Trophoblast cell (in vitro differentiated cells and primary cell): ENCODE measurements around the gene EDC3.

Source experiments
- DNase-seq, 2 donors: peaks; one replicate each; pipeline ENCODE4 v3.0.0-alpha.2; 2016
- H2AFZ ChIP-seq: 2 replicates; pipeline ENCODE4 v1.6.1; 2013; ENCODE audit warnings: low read length, moderate library complexity, mild to moderate bottlenecking; ENCODE audit not compliant: insufficient read depth, poor library complexity
- H2AK5ac ChIP-seq: 2 replicates; pipeline ENCODE4 v1.6.1; 2013; ENCODE audit warnings: mild to moderate bottlenecking, low read length
- H2BK120ac ChIP-seq: 2 replicates; pipeline ENCODE4 v1.6.1; 2013; ENCODE audit warnings: low read length, mild to moderate bottlenecking, moderate library complexity; ENCODE audit not compliant: insufficient read depth, poor library complexity
- H2BK12ac ChIP-seq: 2 replicates; pipeline ENCODE4 v1.6.1; 2013; ENCODE audit warnings: mild to moderate bottlenecking, low read length, moderate library complexity
- H2BK5ac ChIP-seq: 2 replicates; pipeline ENCODE4 v1.6.1; 2013; ENCODE audit warnings: low read length, low read depth, moderate library complexity, mild to moderate bottlenecking; ENCODE audit not compliant: poor library complexity
- H3K14ac ChIP-seq: 2 replicates; pipeline ENCODE4 v1.6.1; 2013; ENCODE audit warnings: mild to moderate bottlenecking, low read length
- H3K18ac ChIP-seq: 2 replicates; pipeline ENCODE4 v1.6.1; 2013; ENCODE audit warnings: mild to moderate bottlenecking, low read length
- H3K23ac ChIP-seq: 2 replicates; pipeline ENCODE4 v1.6.1; 2013; ENCODE audit warnings: low read length
- H3K27ac ChIP-seq: 2 replicates; pipeline ENCODE4 v1.5.1; 2013; ENCODE audit warnings: low read depth, mild to moderate bottlenecking, inconsistent platforms, low read length, moderate library complexity
- H3K27me3 ChIP-seq: 2 replicates; pipeline ENCODE4 v1.6.1; 2013; ENCODE audit warnings: inconsistent platforms, mild to moderate bottlenecking, low read length, moderate library complexity; ENCODE audit not compliant: insufficient read depth
- H3K36me3 ChIP-seq, 2 experiments: 1 replicate in 1 of 2; 2 replicates in 1 of 2; pipeline ENCODE4 v1.6.1; 2013; ENCODE audit warnings: low read length in 2 of 2, mild to moderate bottlenecking in 2 of 2, moderate library complexity in 1 of 2; ENCODE audit not compliant: insufficient read depth in 2 of 2, control insufficient read depth in 1 of 2
- H3K4ac ChIP-seq: 2 replicates; pipeline ENCODE4 v1.6.1; 2013; ENCODE audit warnings: low read depth, mild to moderate bottlenecking, low read length, moderate library complexity
- H3K4me1 ChIP-seq, 2 experiments: 1 replicate in 1 of 2; 2 replicates in 1 of 2; pipeline ENCODE4 v1.6.1; 2013; ENCODE audit warnings: low read length in 2 of 2, mild to moderate bottlenecking in 2 of 2, moderate library complexity in 1 of 2; ENCODE audit not compliant: insufficient read depth in 2 of 2, control insufficient read depth in 1 of 2
- H3K4me2 ChIP-seq: 2 replicates; pipeline ENCODE4 v1.6.1; 2013; ENCODE audit warnings: inconsistent platforms, mild to moderate bottlenecking, low read length, moderate library complexity
- H3K4me3 ChIP-seq: 2 replicates; pipeline ENCODE4 v1.5.1; 2013; ENCODE audit warnings: mild to moderate bottlenecking, low read depth, low read length, inconsistent platforms
- H3K79me1 ChIP-seq: one replicate; pipeline ENCODE4 v1.6.1; 2013; ENCODE audit warnings: low read length
- H3K79me2 ChIP-seq: 2 replicates; pipeline ENCODE4 v1.6.1; 2013; ENCODE audit warnings: low read length, mild to moderate bottlenecking; ENCODE audit not compliant: control insufficient read depth, insufficient read depth, poor library complexity
- H3K9ac ChIP-seq: 2 replicates; pipeline ENCODE4 v1.6.1; 2013; ENCODE audit warnings: mild to moderate bottlenecking, low read length
- H3K9me3 ChIP-seq: 2 replicates; pipeline ENCODE4 v1.6.1; 2013; ENCODE audit warnings: low read depth, mild to moderate bottlenecking, control low read depth, inconsistent platforms, low read length; ENCODE audit not compliant: insufficient read depth
- H4K12ac ChIP-seq: 2 replicates; pipeline ENCODE4 v1.6.1; 2013; ENCODE audit warnings: low read depth, mild to moderate bottlenecking, low read length, moderate library complexity
- H4K8ac ChIP-seq: 2 replicates; pipeline ENCODE4 v1.6.1; 2013; ENCODE audit warnings: low read depth, mild to moderate bottlenecking, low read length, moderate library complexity
- H4K91ac ChIP-seq: one replicate; pipeline ENCODE4 v1.6.1; 2013; ENCODE audit warnings: low read depth, mild to moderate bottlenecking, low read length, moderate library complexity
- WGBS: extraction: QIAGEN DNeasy Blood & Tissue Kit; methylation state at CpG from one replicate; pipeline ENCODE4 v1.1.7; 2013; ENCODE audit warnings: missing lambda C conversion rate; ENCODE audit not compliant: insufficient read length, insufficient coverage; ENCODE audit errors: extremely low coverage; 5-methylcytosine and 5-hydroxymethylcytosine counted together

The EDC3 gene

GRCh38 chr15:74653426-74654102 is 42.3 kb downstream of the EDC3 start:
- Histone ChIP-seq H4K91ac (no peak overlapping the region), H3K4ac (no peak overlapping the region), H3K23ac (no peak overlapping the region), H3K79me1 (no peaks in the 10 kb centered on the region), H3K18ac (no peak overlapping the region), H3K9me3 (peaks cover 2% of the 10 kb centered on the region), H3K4me1 (peaks cover 4 to 6% of the 10 kb centered on the region in 2 experiments), H3K9ac (no peak overlapping the region), H3K79me2 (peaks cover 3% of the 10 kb centered on the region), H2AK5ac (no peak overlapping the region), H3K4me2 (no peak overlapping the region), H2AFZ (no peak overlapping the region), H3K27ac (no peak overlapping the region), H3K4me3 (no peak overlapping the region), H3K27me3 (no peaks in the 10 kb centered on the region), H4K12ac (no peak overlapping the region), H2BK5ac (no peak overlapping the region), H4K8ac (no peak overlapping the region), H2BK120ac (no peak overlapping the region), H2BK12ac (no peak overlapping the region), H3K36me3 (peaks cover 3 to 6% of the 10 kb centered on the region in 2 experiments), H3K14ac (no peak overlapping the region)
- DNase-seq = peak; percentile 49 to 71
- WGBS = no CpG with 5 or more reads among the region's 7 CpGs

- Histone ChIP-seq H2AK5ac (no peak overlapping the region), H2BK120ac (no peak overlapping the region), H3K9ac (no peak overlapping the region), H3K18ac (no peak overlapping the region), H3K79me1 (no peaks in the 10 kb centered on the region), H3K4ac (no peak overlapping the region), H3K14ac (no peak overlapping the region), H3K27me3 (no peaks in the 10 kb centered on the region), H3K27ac (no peak overlapping the region), H3K4me3 (no peak overlapping the region), H4K12ac (no peak overlapping the region), H3K79me2 (no peaks in the 10 kb centered on the region), H2BK12ac (no peak overlapping the region), H3K23ac (no peak overlapping the region), H2BK5ac (no peak overlapping the region), H3K36me3 (peaks cover 3 to 6% of the 10 kb centered on the region in 2 experiments), H4K8ac (no peak overlapping the region), H4K91ac (no peak overlapping the region), H3K9me3 (peaks cover 2% of the 10 kb centered on the region), H3K4me1 (peaks cover 5 to 10% of the 10 kb centered on the region in 2 experiments), H3K4me2 (no peak overlapping the region), H2AFZ (no peak overlapping the region)
- no peak for DNase-seq
- WGBS = no CpG with 5 or more reads among the region's 3 CpGs
These were observed 44.5 kb downstream of the EDC3 start for GRCh38 chr15:74651242-74651741.

- no peak overlapping the region for H3K9ac ChIP-seq
- H3K9me3 ChIP-seq = peaks cover 2% of the 10 kb centered on the region
- no peak overlapping the region for H3K14ac ChIP-seq
- peaks cover 8 to 11% of the 10 kb centered on the region in 2 experiments for H3K4me1 ChIP-seq
- H3K36me3 ChIP-seq = peaks cover 0 to 2% of the 10 kb centered on the region in 2 experiments
- no peak overlapping the region for H2AFZ ChIP-seq
- H4K12ac ChIP-seq = no peak overlapping the region
- DNase-seq = peak; percentile 84 to 92
- H3K4me2 ChIP-seq = no peak overlapping the region
- H2BK120ac ChIP-seq = no peak overlapping the region
- no peaks in the 10 kb centered on the region for H3K79me2 ChIP-seq
- no peak overlapping the region for H3K4ac ChIP-seq
- no CpG with 5 or more reads among the region's 5 CpGs for WGBS
- H2BK5ac ChIP-seq = no peak overlapping the region
- H2BK12ac ChIP-seq = no peak overlapping the region
- H2AK5ac ChIP-seq = no peak overlapping the region
- no peak overlapping the region for H3K18ac ChIP-seq
- no peak overlapping the region for H4K8ac ChIP-seq
- no peak overlapping the region for H4K91ac ChIP-seq
- no peak overlapping the region for H3K27ac ChIP-seq
- H3K79me1 ChIP-seq = no peaks in the 10 kb centered on the region
- H3K27me3 ChIP-seq = no peaks in the 10 kb centered on the region
- H3K4me3 ChIP-seq = no peak overlapping the region
- no peak overlapping the region for H3K23ac ChIP-seq
These were observed 47.6 kb downstream of the EDC3 start for GRCh38 chr15:74648051-74648842.

GRCh38 chr15:74646480-74646879 is 49.3 kb downstream of the EDC3 start:
- H3K9me3 ChIP-seq = peaks cover 2% of the 10 kb centered on the region
- H3K27me3 ChIP-seq = no peaks in the 10 kb centered on the region
- H3K23ac ChIP-seq = no peak overlapping the region
- peaks cover 0 to 2% of the 10 kb centered on the region in 2 experiments for H3K36me3 ChIP-seq
- H3K4me2 ChIP-seq = no peak overlapping the region
- H2AFZ ChIP-seq = no peak overlapping the region
- no peak overlapping the region for H3K4me3 ChIP-seq
- no peak overlapping the region for H3K18ac ChIP-seq
- H4K91ac ChIP-seq = no peak overlapping the region
- no peak overlapping the region for H3K9ac ChIP-seq
- no peak overlapping the region for H4K12ac ChIP-seq
- DNase-seq = no peak
- no peak overlapping the region for H3K4ac ChIP-seq
- no peak overlapping the region for H2BK12ac ChIP-seq
- H3K79me2 ChIP-seq = no peaks in the 10 kb centered on the region
- no peak overlapping the region for H2BK120ac ChIP-seq
- H3K79me1 ChIP-seq = no peaks in the 10 kb centered on the region
- no peak overlapping the region for H3K14ac ChIP-seq
- H2BK5ac ChIP-seq = no peak overlapping the region
- H3K27ac ChIP-seq = no peak overlapping the region
- no peak overlapping the region for H4K8ac ChIP-seq
- H3K4me1 ChIP-seq = peaks cover 11 to 20% of the 10 kb centered on the region in 2 experiments
- no peak overlapping the region for H2AK5ac ChIP-seq
